Measurements from ENCODE around the gene PRIMA1. TPM values are rescaled to one million over a fixed set of nuclear protein-coding genes. Genes with fewer than 3 reads are reported as not detected.

PRIMA1 gene
- total RNA-seq, 1 experiment from 2014 or later, result 0.26 TPM

- intact Hi-C loops (cut with micrococcal nuclease; ENCODE audit: unreplicated experiment) (no loop called here), in situ Hi-C loops (cut with HindIII; ENCODE audit: low pct_unique_long_range_greater_than_20kb, low sequenced_read_pairs) (no loop called here)
- no peaks in the 10 kb centered on the region for H3K4me1 ChIP-seq (ENCODE audit: control insufficient read depth, insufficient read depth, low read length)
- H3K27ac ChIP-seq (ENCODE audit: low read length), result no peak overlapping the region
- ChIA-PET CTCF (no interaction called here), POLR2A (no interaction called here)
- H3K4me3 ChIP-seq (ENCODE audit: low read depth in 2 of 2, low read length in 2 of 2), result no peak overlapping the region
- no peak for DNase-seq (ENCODE audit: low read depth, low spot score)
- no TSS peak for BruUV-seq (replicated peaks)
- TF ChIP-seq SIN3A (IDR thresholded peaks at IDR 0.05; ENCODE audit: borderline replicate concordance, insufficient read depth, low read depth, low read length), result no peak
- TF ChIP-seq, protein P1, sequence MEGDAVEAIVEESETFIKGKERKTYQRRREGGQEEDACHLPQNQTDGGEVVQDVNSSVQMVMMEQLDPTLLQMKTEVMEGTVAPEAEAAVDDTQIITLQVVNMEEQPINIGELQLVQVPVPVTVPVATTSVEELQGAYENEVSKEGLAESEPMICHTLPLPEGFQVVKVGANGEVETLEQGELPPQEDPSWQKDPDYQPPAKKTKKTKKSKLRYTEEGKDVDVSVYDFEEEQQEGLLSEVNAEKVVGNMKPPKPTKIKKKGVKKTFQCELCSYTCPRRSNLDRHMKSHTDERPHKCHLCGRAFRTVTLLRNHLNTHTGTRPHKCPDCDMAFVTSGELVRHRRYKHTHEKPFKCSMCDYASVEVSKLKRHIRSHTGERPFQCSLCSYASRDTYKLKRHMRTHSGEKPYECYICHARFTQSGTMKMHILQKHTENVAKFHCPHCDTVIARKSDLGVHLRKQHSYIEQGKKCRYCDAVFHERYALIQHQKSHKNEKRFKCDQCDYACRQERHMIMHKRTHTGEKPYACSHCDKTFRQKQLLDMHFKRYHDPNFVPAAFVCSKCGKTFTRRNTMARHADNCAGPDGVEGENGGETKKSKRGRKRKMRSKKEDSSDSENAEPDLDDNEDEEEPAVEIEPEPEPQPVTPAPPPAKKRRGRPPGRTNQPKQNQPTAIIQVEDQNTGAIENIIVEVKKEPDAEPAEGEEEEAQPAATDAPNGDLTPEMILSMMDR (IDR thresholded peaks at IDR 0.05), result no peak
- no peak for TF ChIP-seq POLR2AphosphoS5 (IDR thresholded peaks at IDR 0.05; ENCODE audit: low read depth, low read length)
- no peak for TF ChIP-seq TCF7L2 (IDR thresholded peaks at IDR 0.05; ENCODE audit: low read depth, low read length)
- no peak for TF ChIP-seq REST (IDR thresholded peaks at IDR 0.05; ENCODE audit: insufficient read depth in 1 of 2, low read depth in 2 of 2, low read length in 1 of 2)
- H3K27me3 ChIP-seq (ENCODE audit: control insufficient read depth, insufficient read depth, low read length), result no peaks in the 10 kb centered on the region
- no peak for ATAC-seq
- H3K36me3 ChIP-seq (ENCODE audit: control insufficient read depth, insufficient read depth, low read length), result no peaks in the 10 kb centered on the region
- H3K9me3 ChIP-seq (ENCODE audit: control insufficient read depth, insufficient read depth, low read depth, low read length), result no peaks in the 10 kb centered on the region
Observed at GRCh38 chr14:93728651-93729016, 59.7 kb downstream of the PRIMA1 start.

- H3K4me3 ChIP-seq (ENCODE audit: low read depth in 2 of 2, low read length in 2 of 2), result no peak overlapping the region
- H3K27ac ChIP-seq (ENCODE audit: low read length), result no peak overlapping the region
- H3K4me1 ChIP-seq (ENCODE audit: control insufficient read depth, insufficient read depth, low read length), result no peaks in the 10 kb centered on the region
- no peak for DNase-seq (ENCODE audit: low read depth, low spot score)
- H3K36me3 ChIP-seq (ENCODE audit: control insufficient read depth, insufficient read depth, low read length), result no peaks in the 10 kb centered on the region
- H3K9me3 ChIP-seq (ENCODE audit: control insufficient read depth, insufficient read depth, low read depth, low read length), result no peaks in the 10 kb centered on the region
- no peak for ATAC-seq
- no TSS peak for BruUV-seq (replicated peaks)
- no peaks in the 10 kb centered on the region for H3K27me3 ChIP-seq (ENCODE audit: control insufficient read depth, insufficient read depth, low read length)
- in situ Hi-C loops (cut with HindIII; ENCODE audit: low pct_unique_long_range_greater_than_20kb, low sequenced_read_pairs), result no loop called here
- intact Hi-C loops (cut with micrococcal nuclease; ENCODE audit: unreplicated experiment), result no loop called here
- CTCF ChIA-PET, result no interaction called here
- TF ChIP-seq, protein P1 (IDR thresholded peaks at IDR 0.05), result no peak
- no peak for TF ChIP-seq POLR2AphosphoS5 (IDR thresholded peaks at IDR 0.05; ENCODE audit: low read depth, low read length)
- TF ChIP-seq REST (IDR thresholded peaks at IDR 0.05; ENCODE audit: insufficient read depth in 1 of 2, low read depth in 2 of 2, low read length in 1 of 2), result no peak
- TF ChIP-seq SIN3A (IDR thresholded peaks at IDR 0.05; ENCODE audit: borderline replicate concordance, insufficient read depth, low read depth, low read length), result no peak
- TF ChIP-seq TCF7L2 (IDR thresholded peaks at IDR 0.05; ENCODE audit: low read depth, low read length), result no peak
- POLR2A ChIA-PET, result no interaction called here
Observed at GRCh38 chr14:93727917-93728650, 60.2 kb downstream of the PRIMA1 start.

Data from Panc1 (cell line).